DMS79 (cell line): ENCODE data around the gene NUF2.
"Not testable (repeated sequence)": the region's sequence is repeated elsewhere in the genome, so short reads cannot be mapped to it uniquely, and the experiment has no call there.

Experiments used
- DNase-seq: peaks from one replicate; lab custom pipeline; 2025; lab: John Stamatoyannopoulos, UW

The NUF2 gene

DNA sequence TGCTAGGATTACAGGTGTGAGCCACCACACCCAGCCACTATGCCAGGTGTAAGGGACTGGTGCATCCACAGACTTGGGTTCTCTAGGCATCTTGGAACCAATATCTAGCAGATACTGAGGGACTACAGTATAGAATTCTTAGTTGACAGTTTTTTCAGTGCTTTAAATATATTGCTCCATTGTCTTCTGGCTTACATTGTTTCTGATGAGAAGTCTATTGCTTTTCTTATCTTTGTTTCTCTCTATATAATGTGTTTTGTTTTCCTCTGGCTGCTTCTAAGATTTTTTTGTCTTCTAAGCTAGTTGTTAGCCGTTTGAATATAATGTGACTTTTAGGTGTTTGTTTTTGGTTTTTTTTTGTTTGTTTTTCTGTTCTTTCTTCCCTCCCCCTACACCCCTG lies 13.5 kb downstream of the NUF2 start:
- DNase-seq = no peak

GRCh38 chr1:163337631-163338030 lies 15.9 kb downstream of the NUF2 start:
- DNase-seq = no peak

GRCh38 chr1:163346326-163346870 lies 24.6 kb downstream of the NUF2 start:
- no peak for DNase-seq

DNA sequence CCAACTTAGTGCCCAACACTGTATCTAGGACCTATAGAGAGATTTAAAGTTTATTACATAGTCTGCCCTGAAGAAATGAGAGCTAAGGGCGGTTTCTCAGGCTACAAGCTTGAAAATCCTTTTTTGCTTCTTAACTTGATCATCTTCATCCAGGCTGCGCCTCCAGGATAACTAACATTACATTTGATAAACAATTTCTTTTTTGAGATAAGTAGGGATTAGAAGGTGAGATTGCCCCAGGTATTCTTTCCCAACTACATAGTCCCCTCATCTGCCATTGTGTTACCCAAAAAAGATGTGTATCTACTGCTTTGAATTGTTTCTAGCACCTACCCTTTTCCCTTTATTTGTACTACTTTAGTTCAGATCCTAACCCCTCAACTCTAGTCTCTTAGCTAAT lies 25.4 kb downstream of the NUF2 start:
- DNase-seq = no peak

DNA sequence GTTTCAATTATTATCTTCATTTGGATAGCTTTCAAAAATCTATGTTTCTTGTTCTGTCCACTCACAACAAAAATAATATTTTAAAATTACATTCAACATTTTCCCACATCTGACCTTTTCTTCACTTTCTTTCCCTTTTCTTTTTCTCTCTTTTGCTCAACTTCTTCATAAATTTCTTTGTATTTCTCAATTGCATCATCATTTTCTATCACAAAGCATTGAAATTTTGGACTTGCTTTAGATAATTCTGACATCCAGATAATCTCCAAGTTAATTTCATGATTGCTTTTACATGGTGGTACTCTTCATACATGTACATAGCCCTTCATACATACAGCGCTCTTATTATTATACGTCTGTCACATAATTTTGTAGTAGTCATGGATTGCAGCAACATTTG lies 30.2 kb downstream of the NUF2 start:
- no peak for DNase-seq

DNA sequence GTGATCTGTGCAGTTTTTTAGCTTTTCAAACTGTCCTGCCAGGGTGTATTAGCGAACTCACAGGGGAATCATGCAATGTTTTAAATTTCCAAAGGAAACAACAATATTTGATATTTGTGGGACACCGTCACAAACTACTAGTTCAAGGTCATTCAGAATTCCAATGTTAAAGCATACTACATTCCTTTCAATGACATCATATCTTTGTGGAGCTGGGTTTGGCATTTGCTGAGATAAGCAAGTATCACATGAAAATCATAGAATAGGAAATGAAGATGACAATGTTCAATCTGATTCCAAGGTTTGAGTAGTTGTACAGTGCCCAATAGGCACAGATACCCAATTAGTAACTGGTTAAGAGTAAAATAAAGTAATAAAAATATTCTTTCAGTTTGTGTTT lies 35.6 kb downstream of the NUF2 start:
- no peak for DNase-seq

GRCh38 chr1:163358172-163358571 lies 36.4 kb downstream of the NUF2 start:
- not testable (repeated sequence) for DNase-seq

DNA sequence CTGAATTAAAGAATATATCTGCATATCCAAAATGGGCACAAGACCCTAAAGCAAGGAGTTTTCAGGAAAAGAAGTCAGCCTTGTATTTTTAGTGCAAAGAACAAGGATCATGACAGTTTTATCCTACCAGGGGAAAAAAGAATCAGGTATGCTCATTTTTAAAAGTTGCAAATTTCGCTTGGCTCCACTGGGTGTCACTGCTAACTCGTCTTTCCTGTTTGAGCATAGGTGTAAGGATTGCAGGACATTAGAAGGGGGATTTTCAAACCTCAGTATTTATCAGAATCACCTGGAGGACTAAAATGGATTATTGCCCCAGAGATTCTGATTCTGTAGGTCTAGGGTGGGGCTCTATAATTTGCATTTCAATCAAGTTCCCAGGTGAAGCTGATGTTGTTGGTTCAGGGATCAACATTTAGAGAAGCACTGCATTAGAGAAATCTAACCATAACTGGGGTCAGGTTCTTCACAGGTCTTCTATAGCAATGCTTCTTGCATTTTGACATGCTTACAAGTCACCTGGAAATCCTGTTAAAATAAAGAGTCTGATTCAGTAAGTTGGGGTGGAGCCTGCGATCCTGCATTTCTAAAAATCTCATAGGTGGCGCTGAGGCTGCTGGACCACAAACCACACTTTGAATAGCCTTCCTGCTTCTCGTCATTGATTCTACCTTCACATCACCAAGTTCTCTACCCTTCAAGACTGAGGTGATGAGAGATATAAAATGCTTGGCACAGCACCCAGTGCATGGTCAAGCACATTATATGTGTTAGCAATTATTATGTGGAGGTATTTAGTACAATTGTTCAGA lies 39.6 kb downstream of the NUF2 start:
- DNase-seq = peak; percentile 10

GRCh38 chr1:163365186-163365585 lies 43.4 kb downstream of the NUF2 start:
- DNase-seq = no peak

DNA sequence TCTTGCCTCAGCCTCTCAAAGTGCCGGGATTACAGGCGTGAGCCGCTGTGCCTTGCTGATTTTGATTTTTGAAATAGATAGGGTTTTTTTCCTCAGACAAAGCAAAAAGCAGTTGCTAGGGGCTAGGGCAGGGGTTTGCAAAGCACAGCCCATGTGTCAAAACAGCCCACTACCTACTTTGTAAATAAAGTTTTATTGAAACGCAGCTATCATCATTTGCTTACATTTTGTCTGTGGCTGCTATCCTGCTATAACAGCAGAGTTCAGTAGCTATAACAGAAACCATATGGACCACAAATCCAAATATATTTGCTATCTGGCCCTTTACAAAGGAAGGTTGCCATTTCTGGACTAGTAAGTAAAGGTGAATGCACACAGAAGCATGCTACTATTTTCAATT lies 44.8 kb downstream of the NUF2 start:
- DNase-seq = no peak

GRCh38 chr1:163367721-163368120 lies 46.0 kb downstream of the NUF2 start:
- no peak for DNase-seq

DNA sequence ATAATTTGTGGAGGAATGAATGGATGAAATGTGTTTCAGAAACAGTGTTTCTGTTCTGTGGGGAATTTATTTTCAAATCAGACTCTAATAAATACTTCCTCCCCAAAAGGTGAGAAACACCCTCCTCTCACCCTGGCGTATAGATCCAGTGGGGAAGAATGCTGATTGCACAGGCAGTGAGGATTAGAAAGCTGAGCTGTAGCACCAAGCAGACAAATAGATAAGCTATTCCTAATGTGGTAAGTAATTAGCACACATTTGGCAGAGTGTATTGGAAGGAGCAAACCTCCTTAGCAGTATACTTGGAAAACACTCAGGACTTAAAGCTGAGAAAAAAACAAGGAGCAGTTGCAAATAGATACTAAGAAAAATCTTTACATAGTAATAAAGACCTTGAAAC lies 50.8 kb downstream of the NUF2 start:
- no peak for DNase-seq

DNA sequence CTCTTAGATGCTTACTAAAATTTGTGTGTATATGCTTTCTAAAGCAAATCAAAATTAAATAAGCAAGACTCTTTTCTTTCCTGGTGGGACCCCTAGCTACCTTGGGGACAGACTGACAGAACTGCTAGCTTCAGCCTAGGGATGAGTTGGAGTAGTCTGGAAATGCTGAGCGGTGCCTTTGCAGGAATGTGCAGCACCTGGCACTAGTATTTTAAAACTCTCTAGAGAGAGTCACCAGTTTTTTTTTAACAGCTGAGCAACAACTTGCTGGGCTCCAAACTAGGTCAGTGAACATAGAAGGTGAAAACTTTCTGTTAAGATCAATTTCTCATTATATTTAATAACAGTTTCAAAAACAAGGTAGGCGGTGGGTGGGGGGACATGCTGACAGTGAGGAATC lies 56.8 kb downstream of the NUF2 start:
- no peak for DNase-seq

GRCh38 chr1:163379801-163380200 lies 58.0 kb downstream of the NUF2 start:
- no peak for DNase-seq

- DNase-seq = no peak
Observed at GRCh38 chr1:163381487-163382184, 59.9 kb downstream of the NUF2 start.

- DNase-seq = no peak
Observed at GRCh38 chr1:163382395-163382794, 60.6 kb downstream of the NUF2 start.

DNA sequence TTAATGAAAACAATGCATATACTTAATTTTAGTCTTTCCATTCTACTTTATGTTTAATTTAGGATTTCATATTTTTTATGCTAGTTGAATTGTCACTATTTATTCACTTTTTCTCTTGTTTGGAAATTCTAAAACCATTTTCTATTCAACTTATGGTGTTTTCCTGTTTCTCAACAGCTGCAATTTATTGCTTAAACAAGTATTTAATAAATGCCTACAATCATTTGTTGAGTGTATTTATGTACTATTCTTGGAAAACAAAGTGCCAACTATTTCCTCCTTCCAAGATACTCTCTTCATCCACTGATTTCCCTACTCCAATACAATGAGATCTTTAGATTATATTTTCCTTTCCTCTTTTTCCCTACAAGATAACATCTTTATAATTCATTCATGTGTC lies 65.4 kb downstream of the NUF2 start:
- DNase-seq = no peak

DNA sequence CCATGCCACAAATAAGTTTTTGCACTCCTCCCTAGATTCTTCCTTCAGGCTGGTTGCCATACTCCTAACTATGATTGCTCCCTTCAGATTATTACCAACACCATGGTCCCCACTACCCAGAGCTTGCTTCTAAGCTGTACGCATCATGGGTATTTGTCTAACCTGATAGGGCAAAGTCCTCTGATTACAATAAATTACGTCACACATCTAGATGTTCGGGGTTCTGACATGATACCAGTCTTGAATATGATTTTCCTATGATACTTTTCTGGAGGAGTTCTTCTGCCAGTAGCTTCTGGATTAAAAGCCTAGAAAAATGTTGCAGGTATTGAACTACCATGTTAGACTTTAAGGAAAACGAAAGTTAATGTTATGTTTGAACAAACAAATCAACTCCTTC lies 67.2 kb downstream of the NUF2 start:
- no peak for DNase-seq

GRCh38 chr1:163395790-163396189 lies 74.0 kb downstream of the NUF2 start:
- DNase-seq = no peak

GRCh38 chr1:163397451-163398200 lies 75.9 kb downstream of the NUF2 start:
- no peak for DNase-seq

GRCh38 chr1:163399001-163399400 lies 77.2 kb downstream of the NUF2 start:
- no peak for DNase-seq

GRCh38 chr1:163399976-163400601 lies 78.3 kb downstream of the NUF2 start:
- no peak for DNase-seq
